ENCODE data around the gene GOLGA6B.
"Not testable (repeated sequence)": the region's sequence is repeated elsewhere in the genome, so short reads cannot be mapped to it uniquely, and the experiment has no call there.

Gene GOLGA6B

GRCh38 chr15:72669803-72670202 lies 15.3 kb downstream of the GOLGA6B start:
- not testable (repeated sequence) for DNase-seq

- DNase-seq = peak; percentile 37
Observed at GRCh38 chr15:72670656-72671352, 16.3 kb downstream of the GOLGA6B start.

- no peak for DNase-seq
Observed at GRCh38 chr15:72671525-72671924, 17.0 kb downstream of the GOLGA6B start.

GRCh38 chr15:72676838-72677237 lies 22.3 kb downstream of the GOLGA6B start:
- no peak for DNase-seq

GRCh38 chr15:72680931-72681330 lies 26.4 kb downstream of the GOLGA6B start:
- no peak for DNase-seq

- DNase-seq = no peak
Observed at GRCh38 chr15:72682772-72683171, 28.3 kb downstream of the GOLGA6B start.

- DNase-seq = no peak
Observed at GRCh38 chr15:72685301-72685924, 30.9 kb downstream of the GOLGA6B start.

- peak; percentile 81 for DNase-seq
Observed at GRCh38 chr15:72685925-72686794, 31.7 kb downstream of the GOLGA6B start, which contains the start of the genes BBS4 and HIGD2B. Gene BBS4 (plus strand): TSS chr15:72686207. CDS start chr15:72686228, 21 bp downstream. Gene HIGD2B (minus strand): TSS chr15:72686182. CDS start chr15:72676374, 9,808 bp downstream.

- DNase-seq = no peak
Observed at GRCh38 chr15:72688697-72689096, 34.2 kb downstream of the GOLGA6B start.

GRCh38 chr15:72690938-72691337 lies 36.4 kb downstream of the GOLGA6B start:
- no peak for DNase-seq

GRCh38 chr15:72698938-72699337 lies 44.4 kb downstream of the GOLGA6B start:
- no peak for DNase-seq

- DNase-seq = no peak
Observed at GRCh38 chr15:72700076-72700475, 45.6 kb downstream of the GOLGA6B start.

- DNase-seq = peak; percentile 42
Observed at GRCh38 chr15:72706266-72706665, 51.8 kb downstream of the GOLGA6B start.

- peak; percentile 23 for DNase-seq
Observed at GRCh38 chr15:72708551-72709303, 54.2 kb downstream of the GOLGA6B start.

All from fibroblast of upper back skin (primary cell).